Fibroblast of skin of left quadriceps (primary cell): ENCODE data around the gene GATD1.

Experiments used
- DNase-seq, 2 experiments: peaks; one replicate each; pipeline ENCODE4 v3.0.0-alpha.2; 2013; ENCODE audit warnings: low read depth in 2 of 2

Gene GATD1

DNA sequence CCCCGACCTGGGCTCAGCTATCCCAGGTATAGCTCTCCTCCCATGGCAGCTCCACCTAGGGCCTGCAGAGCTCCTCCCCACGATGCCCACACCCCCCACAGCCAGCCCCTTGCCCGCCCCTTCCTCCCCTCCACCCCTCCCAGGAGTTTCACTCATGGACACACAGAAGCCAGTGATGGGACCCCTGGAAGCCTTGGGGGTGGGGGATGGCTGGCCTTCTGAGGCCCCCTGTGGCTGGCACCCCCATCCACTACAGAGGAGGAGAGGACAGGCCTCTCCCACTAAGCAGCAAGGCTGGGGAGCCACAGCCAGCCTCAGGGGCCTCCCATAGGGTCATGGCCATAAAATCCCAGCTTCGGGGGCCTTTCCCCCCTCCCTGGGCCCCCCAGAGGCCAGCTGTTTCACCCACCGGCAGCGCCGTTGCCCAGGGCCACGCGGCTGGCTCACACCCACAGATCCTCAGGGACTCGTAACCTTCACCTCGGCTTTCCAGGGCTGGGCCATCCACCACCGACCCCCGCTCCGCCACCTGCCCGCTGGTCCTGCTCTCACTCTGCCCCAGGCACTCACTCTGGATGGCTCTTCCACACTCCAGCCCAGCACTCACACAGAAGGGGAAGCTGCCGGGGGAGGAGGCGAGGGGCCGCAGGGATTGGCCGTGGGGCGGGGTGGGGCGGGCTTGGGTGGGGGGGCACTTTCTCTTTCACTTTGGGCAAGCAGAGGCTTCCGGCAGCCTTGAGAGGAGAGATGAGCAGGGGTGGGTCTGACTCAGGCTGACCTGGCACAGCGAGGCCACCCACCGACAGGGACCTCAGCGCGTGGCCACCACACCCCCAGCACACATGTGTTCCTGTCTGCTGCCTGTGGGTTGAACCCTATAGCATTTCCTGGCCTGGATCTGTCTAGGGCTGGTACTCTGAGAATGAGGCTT lies 18.6 kb upstream of the GATD1 start:
- DNase-seq = peak; percentile 43 to 49

DNA sequence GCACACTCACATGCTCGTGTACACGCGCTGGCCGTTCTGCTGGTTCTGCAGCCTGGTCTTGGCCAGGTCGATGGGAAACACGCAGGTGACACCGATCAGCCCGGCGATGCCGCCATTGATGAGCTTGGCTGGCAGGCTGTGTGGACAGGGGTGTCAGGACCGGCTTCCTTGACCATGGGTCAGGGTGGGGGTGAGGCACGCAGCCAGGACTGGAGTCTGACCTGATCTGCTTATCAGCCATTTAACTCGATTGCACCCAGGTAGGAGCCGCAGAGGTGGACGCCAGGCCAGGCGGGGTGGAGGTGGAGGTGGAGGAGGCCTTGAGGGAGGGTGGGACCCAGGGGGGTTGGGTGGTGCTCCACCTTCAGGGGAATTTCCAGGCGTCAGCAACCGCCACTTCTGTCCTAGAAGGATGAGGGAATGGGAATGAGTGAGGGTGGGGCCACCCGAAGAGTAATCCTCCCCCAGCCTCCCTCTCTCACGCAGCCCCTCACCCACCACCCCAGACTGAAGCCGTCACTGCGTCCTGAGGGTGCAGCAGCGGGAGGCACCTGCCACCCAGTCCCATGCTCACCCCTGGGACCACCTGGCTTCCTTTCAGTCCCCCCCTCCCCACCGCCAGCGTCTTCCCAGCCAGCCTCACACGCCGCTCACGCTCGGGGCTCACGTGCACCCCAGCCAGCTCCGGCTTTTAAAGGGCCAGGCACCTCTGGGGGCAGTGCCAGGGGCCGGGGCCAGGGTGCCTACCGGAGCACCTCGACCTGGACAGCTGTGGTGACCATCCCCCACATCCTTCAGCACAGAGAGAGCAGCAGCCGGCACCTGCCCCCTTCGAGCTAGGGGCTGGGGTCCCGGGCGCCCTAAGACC lies 17.7 kb upstream of the GATD1 start:
- no peak for DNase-seq

DNA sequence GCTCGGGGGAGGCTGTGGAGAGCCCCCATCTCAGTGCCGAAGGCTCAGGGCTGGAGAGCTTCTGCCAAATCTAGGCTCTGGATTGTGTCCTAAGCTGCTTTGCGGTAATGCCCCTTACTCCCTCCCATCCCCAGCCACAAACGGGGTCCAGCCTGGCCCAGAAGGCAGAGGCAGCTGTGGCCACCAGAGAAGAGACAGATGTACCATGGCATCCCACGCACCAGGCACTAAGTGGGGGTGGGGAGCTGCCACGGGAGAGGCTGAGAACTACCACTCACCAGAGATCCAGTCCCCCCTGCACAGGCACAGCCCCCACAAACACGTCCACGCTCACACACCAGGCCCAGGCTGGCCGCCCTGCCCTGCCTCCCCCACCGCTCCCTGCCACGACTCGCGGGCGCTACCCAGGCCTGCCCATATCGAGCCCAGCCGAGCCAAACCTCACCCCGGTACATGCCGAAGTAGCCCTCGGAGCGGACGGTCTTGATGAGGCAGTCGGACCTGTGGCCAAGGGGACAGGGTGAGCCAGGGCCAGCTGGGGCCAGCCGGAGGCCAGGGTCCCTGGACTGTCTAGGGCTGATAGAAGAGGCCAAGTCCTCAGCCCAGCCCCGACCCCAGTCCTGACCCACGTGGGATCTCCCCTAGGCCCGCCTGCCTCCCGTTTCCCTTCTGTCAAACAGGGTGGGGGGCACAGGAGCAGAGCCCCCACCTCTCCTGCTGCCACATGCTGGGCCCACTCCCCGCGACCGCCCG lies 16.9 kb upstream of the GATD1 start:
- no peak for DNase-seq

DNA sequence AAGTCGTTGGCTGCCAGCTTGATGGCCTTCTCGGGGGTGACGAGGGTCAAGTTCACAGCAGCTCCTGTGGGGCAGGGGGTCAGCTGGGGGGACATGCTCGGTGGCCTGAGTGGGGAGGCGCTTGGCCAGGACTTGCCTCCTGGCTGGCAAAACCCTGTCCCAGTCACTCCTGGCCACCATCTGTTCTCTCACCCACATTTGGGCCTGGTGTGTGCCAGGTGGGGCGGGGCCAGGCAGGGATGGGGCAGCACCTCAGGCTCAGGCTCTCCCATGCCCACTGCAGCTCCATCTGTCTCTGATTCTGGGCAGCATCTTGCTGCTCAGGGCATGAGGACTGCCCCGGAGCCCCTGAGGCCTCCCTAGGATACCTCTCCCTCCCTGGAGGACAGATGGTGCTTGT lies 16.3 kb upstream of the GATD1 start:
- DNase-seq = no peak

DNA sequence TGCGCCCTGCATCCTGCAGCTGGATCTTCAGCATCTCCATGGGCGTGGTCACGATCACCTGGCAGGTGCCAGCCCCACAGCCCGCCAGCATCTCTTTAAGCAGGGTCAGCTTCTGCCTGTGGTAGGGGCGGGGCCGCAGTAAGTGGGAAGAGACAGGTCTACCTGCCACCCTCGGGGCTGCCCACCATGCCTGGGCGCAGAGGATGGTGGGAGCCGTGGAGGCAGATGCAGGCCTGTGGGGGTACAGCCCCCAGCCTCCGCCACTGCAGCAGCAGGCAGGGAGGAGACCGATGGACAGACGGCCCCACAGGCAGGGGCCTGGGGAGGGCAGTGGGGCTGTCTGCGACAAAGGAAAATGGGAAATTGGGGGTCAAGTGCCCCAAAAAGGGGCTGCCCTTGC lies 15.6 kb upstream of the GATD1 start:
- no peak for DNase-seq

DNA sequence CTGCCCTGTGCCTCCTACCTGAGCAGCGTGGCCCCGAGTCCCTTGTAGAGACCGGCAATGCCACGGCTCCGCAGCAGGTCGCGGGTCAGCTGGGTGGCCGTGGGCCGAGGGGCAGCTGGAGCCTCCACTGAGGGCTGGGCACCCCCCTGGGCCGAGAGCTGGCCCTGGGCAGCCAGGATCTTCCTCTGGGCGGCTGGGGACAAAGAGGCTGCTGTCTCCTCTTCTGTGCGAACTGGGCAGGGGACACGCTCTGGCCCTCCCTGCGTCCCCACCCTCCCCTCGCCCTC lies 15.2 kb upstream of the GATD1 start:
- no peak for DNase-seq

DNA sequence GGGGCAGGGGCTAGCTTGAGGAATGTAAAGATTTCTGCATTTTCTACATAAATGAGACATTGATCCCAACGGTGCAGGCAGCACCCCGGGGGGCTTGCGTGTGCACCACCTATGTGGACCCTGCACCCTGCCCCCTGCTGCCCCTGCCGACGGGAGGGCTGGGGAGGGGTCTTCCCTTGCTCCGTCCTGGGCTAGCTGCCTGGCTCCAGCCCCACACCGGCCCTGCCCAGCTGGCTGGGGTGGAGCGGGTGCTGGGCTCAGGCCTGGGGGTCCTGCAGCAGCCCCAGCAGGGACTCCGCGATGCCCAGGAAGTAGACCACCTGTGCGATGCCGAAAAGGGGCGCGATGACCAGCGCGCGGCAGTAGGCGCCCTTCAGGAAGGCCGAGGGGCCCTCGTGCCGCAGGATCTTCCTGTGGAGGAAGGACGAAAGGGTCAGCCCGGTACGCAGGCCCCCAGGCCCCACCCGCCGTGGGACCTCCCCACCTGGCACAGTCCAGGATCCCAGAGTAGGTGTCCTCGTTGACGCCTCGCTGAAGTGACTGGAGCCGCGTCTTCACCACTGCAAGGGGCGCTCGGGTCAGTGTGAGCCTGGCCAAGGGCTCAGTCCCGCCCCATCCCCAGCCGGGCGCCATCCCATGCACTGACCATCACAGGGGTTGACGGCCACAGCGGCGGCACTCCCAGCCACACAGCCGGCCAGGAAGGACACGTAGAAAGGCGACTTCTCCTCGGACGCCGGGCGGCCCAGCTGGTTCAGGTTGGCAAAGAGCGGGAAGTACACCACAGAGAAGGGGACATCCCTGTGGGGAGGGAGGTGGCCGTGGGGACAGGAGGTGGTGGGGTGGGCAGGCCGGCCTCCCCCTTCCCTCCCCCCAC lies 14.6 kb upstream of the GATD1 start:
- no peak for DNase-seq

DNA sequence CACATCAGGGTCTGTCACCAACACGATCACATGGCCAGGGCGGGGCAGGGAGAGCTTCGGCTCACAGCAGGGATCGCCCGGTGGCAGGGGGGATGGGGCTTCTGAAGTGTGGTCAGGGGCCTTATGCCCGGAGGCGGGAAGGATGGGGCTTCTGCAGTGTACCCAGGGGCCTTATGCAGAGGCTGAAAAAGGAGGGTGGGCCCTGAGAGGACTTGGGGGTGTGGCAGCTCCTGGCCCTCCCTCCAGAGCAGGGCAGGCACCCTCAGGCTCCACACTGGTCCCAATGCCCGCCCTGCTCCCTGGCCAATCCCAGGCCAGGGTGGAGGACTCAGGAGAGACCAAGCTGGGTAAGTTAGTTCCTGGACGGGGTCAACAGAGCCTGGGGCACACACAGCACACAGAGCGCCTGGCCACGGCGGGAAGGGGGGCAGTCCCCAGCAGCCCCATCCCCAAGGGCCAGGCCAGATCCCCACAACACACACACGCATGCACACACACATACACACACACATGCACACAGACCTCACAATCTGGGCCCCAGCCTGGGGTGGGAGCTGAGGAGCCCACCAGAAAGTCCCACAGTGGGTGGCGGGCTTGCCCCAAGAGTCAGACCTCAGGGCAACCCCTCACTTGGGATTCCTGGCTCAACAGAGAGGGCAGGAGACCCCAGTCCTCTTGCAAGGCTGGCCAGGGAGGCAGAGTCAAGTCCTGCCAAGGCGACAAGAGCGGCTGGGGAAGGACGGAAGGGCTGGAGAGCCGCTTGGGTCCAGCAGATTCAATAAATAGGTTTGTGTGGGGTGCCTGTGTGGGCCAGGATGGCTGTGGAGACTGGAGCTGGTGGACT lies 13.7 kb upstream of the GATD1 start:
- no peak for DNase-seq

DNA sequence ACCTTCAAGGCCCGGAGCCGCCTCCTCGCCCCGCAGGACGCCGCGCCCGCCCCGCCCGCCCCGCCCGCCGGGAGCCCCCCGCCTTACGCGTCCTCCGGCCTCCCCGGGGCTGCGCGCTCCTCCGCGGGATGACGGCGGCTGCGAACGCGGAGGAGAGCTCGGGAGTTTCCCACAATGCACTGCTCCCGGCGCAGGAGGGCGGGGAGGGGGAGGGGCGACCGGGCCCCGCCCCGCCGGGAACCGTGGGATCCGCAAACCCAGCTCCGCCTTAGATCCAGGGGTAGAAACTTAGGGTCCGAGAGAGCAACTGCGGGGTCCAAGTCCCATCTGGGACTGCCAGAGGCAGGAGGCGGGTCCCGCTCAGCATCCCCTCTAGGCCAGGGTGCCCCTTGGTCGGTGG lies 12.7 kb upstream of the GATD1 start, which contains the start of gene CEND1:
TSS of gene CEND1 (minus strand) at position 148 of the 400 bp plus-strand sequence. CDS start 1,514 bp downstream, outside the sequence.
- peak in 1 of 2 experiments; percentile 12 for DNase-seq

DNA sequence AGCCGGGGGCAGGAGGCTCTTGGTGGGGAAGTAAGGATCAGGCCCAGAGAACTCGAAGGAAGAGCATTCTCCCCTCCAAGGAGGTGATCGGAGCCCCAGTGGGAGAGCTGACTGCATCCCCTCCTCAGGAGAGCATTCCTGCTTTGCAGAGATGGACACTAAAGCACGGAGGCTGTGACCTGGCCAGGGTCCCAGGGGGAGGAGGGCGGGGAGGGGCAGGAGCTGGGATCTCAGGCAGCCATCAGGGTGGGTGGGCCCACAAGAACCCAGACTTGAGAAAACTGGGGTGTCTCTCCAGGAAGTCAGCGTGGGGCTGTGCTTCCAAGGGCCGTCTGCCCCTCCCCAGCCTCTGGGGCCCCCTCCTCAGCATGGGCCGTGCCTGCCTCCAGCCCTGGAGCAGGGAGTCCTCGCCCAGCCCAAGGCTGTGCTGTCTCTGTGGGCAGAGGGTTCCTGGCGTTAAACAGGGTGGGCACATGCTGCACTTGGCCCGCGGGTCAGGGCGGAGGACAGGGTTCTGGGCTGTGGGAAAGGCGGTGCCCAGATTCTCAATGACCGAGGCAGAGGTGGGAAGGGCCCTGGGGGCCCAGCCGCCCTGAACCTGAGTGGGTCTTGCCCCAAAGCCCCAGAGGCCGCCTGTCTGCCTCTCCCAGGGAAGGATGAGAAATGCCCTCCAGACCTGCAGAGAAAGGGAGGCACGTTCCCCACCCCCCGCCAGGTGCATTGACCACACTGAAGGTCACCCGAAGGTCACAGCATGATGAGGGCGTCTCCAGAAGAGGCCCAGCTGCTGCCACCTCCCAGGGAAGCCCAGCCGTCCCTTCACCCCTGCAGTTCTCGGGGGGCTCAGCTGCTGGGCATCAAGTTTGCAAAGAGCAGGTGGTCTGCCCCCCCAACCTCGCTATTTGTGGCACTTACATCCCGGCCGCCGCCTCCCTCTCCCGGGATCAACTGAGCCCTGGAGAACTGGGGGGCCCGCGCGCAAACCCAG lies 12.0 kb upstream of the GATD1 start:
- no peak for DNase-seq

DNA sequence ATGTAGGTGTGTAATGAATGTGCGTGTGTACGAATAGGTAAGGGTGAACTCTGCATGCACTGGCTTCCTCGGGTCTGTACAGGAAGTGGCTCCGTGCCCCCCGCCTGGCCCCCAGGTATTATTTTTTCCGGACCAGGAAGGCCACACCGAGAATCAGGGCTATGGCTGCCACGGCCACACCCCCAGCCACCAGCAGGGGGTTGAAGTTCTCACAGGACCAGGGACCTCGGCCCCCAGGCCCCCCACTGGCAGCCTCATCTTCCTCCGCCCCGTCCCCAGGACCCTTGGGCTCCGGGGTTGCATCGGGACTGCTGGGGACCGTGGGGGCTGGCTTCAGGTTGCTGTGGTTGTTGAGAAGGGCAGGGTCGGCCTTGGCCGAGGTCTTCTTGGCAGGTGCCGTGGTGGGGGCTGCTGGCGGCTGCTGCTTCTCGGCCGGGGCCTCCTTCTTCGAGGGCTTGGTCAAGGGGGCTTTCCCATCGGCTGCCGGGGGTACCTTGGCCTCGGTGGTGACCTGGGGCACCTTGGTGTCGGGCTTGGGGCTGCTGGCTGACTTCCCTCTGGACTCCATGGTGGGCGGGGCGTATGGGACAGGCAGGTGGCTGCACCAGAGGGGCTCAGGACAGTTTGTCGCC lies 10.8 kb upstream of the GATD1 start:
- no peak for DNase-seq

DNA sequence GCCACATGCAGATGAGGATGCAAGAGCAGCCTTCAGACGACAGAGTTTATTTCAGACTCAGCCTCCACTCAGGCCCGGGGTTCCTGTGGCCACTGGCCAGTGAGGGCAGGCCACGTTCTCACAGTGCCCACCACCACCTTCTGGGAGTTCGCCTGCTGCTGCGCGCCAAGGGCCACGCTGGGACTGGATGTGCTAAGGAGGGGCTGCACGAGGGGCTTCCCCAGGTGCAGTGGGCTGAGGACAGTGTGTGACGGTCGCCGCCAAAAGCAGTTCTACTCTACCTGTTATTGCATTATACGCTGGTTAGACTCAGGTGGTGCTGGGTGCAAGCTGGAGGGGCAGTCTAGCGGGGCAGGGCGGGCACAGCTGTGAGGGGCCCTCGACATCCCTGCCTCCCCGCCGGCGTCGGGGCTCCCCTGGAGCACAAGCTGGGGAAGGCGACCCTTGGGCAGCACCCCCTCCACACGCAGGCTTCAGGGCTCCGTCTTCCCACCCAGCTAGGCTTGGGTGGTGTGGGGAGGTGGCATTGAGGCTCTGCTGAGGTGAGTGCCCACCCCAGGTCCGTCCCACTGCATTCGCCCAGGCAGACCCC lies 9.9 kb upstream of the GATD1 start:
- no peak for DNase-seq

DNA sequence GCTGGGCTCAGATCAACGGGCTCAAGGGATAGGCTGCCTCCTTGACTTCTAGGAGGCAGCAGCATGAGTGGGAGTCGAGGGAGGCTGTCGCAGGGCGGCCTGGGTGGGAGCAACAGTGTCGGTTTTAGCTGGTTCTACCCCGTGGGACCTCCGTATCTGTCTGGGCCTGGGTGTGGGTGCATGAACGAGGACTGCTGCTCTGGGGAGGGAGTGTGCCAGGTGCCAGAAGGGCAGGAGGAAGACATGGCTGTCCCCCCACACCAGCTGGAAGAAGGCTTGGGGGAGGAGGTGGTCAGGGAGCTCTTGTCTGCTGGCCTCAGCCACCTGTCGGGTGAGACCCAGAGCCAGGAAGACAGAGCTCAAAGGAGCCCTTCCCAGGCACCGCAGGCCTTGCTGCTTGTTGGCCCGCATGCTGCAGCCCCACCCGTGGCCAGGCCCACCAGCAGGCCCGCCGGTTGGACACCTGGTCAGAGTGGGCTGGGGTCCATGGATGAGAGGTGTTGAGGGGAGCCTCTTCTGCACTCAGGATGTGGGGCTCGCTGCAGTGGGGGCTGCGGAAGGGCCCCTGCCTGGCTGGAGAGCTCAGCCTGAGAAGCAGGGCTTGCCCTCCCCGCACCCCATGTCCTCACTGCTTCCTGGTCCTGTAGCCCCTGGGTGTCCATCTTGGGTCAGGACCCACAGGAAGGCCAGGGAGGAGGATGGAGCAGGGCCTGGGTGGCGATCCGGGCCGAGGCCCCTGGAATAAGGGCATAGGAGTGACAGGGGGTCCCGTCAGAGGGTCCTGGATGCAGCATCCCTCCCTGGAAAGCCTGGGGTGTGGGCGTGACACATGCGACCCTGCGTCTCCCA lies 9.2 kb upstream of the GATD1 start:
- no peak for DNase-seq

DNA sequence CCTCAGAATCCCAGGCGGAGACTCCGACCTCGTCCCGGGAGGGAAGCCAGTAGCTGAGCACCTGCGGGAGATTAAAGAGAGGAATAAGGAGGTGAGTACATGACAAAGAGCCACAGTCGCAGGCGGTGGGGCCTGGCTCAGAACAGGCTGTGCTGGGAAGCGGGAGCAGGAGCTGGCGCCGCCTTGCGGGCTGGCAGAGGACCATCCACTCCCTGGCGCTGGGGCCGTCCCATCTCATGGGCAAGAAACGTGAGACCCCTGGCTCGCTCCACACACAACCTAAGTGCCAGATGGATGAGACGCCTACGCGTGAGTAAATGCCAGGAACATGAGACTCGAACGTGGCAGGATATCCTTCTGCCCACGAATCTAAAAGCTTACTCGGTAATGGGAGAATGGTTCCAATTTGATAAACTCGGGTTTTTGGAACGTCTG lies 6.3 kb upstream of the GATD1 start:
- peak; percentile 75 for DNase-seq

DNA sequence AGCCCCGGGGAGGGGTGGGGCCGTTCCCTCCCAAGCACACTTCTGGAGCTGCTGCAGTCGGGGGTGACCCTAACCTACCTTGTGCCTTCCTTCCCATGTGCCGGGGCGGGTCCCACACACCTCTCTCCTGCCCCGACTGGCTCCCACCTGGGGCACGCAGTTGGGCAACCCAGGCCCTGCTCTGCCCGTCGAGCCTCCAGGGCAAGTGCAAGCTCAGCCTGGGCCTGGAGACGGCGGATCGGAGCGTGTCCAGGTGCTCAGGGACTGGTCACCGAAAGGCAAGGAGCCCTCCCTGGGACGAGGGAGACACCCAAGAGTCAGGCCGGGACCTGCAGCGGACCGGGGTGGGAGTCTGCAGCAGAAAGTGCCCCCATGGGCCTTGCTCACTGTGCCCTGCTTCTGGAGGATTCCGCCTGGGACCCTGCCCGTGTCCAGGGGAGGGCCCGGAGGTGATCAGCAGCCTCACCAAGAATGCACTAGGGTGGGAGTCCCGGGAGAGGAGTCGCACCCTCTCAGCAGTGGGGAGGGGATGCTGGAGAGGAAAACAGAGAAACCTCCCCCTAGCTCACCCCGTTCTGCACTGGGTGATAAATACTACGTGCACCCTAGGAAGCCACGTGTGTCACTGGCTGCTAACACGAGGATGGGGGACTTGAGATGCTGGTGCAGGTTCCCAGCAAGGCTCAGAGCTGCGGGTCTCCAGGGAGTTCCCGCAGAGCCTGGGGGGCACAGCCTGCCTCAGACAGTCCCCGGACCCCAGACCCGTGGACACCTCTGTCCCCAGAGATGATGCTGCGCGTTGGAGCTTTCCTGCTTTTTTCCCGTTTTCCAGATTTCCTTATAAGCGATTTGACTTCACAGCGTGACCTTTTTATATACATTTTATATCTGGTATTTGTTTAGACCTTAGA lies 5.2 kb upstream of the GATD1 start:
- no peak for DNase-seq

DNA sequence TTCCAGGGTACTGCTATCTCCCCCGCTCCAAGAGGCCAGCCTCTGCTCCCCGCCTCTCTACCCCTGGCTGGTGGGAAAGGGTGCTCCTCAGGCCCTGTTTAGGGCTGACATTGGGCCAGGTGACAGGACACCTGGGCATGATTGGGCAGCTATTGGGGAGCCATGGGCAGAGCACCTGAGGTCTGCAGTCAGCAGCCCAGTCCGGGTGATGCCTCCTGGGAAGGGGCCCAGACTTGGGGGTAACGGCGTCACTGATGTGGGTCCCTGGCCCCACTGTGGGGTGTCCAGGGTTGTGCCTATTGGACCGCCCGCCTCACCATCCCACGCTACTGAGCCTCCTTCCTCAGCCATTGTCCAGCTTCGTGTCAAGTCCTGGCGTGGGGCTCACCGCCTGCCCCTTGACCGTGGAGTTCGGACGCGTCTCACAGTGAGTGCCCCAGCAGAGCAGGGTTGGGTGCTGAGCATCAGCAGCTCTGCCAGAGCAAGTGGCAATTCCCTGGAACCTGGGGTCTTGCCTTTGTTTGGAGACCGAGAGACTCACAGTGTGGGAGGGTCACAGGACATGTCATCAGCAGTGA lies 2.8 kb upstream of the GATD1 start:
- no peak for DNase-seq
